Mesenchymal stem cell (in vitro differentiated cells and primary cell): ENCODE results near the gene KCNIP4.
A peak's percentile ranks its signal among the peaks of the same experiment; 100 is the strongest.

Source experiments
- DNase-seq: peaks from one replicate; pipeline ENCODE4 v3.0.0-alpha.2; 2013
- H2AFZ ChIP-seq: one replicate; pipeline ENCODE4 v1.6.1; 2013; ENCODE audit warnings: low read depth, mild to moderate bottlenecking, control low read depth, inconsistent platforms, low read length, moderate library complexity
- H2AK5ac ChIP-seq: 2 replicates; pipeline ENCODE4 v1.6.1; 2013; ENCODE audit warnings: low read length, moderate library complexity, mild to moderate bottlenecking, inconsistent platforms; ENCODE audit not compliant: severe bottlenecking
- H2BK120ac ChIP-seq: one replicate; pipeline ENCODE4 v1.6.1; 2013; ENCODE audit warnings: low read depth, mild to moderate bottlenecking, inconsistent platforms, low read length, moderate library complexity
- H2BK12ac ChIP-seq, 2 experiments: one replicate each; pipeline ENCODE4 v1.6.1; 2013; ENCODE audit warnings: inconsistent platforms in 2 of 2, low read length in 2 of 2, mild to moderate bottlenecking in 2 of 2, moderate library complexity in 2 of 2, control low read depth in 1 of 2
- H2BK15ac ChIP-seq: one replicate; pipeline ENCODE4 v1.6.1; 2013; ENCODE audit warnings: mild to moderate bottlenecking, low read depth, inconsistent platforms; ENCODE audit not compliant: poor library complexity, severe bottlenecking
- H2BK5ac ChIP-seq: 2 replicates; pipeline ENCODE4 v1.6.1; 2013; ENCODE audit warnings: low read depth, mild to moderate bottlenecking, low read length, control low read depth, inconsistent platforms; ENCODE audit not compliant: poor library complexity, severe bottlenecking
- H3K14ac ChIP-seq, 2 experiments: one replicate each; pipeline ENCODE4 v1.6.1; 2013; ENCODE audit warnings: inconsistent platforms in 2 of 2, low read length in 2 of 2, control low read depth in 1 of 2, mild to moderate bottlenecking in 1 of 2, moderate library complexity in 1 of 2
- H3K18ac ChIP-seq, 2 experiments: one replicate each; pipeline ENCODE4 v1.6.1; 2013; ENCODE audit warnings: inconsistent platforms in 2 of 2, low read length in 2 of 2, control low read depth in 1 of 2, low read depth in 1 of 2, mild to moderate bottlenecking in 1 of 2
- H3K23ac ChIP-seq, 2 experiments: one replicate each; pipeline ENCODE4 v1.6.1; 2013; ENCODE audit warnings: inconsistent platforms in 2 of 2, low read length in 2 of 2, mild to moderate bottlenecking in 2 of 2, moderate library complexity in 2 of 2, control low read depth in 1 of 2
- H3K27ac ChIP-seq: 2 replicates; pipeline ENCODE4 v1.5.1; 2013; ENCODE audit warnings: mild to moderate bottlenecking, moderate library complexity, low read length, control low read depth, inconsistent platforms; ENCODE audit not compliant: poor library complexity, severe bottlenecking
- H3K27me3 ChIP-seq, 2 experiments: 2 replicates each; pipeline versions ENCODE4 v1.6.1 to v1.7.0; 2013; ENCODE audit warnings: low read length in 2 of 2, mild to moderate bottlenecking in 2 of 2, moderate library complexity in 2 of 2, control low read depth in 1 of 2, inconsistent platforms in 1 of 2; ENCODE audit not compliant: control insufficient read depth in 1 of 2, insufficient read depth in 1 of 2
- H3K36me3 ChIP-seq, 2 experiments: 2 replicates each; pipeline versions ENCODE4 v1.6.1 to v1.7.0; 2013; ENCODE audit warnings: low read length in 2 of 2, control low read depth in 1 of 2, inconsistent platforms in 1 of 2, low read depth in 1 of 2, mild to moderate bottlenecking in 1 of 2; ENCODE audit not compliant: insufficient read depth in 2 of 2, control insufficient read depth in 1 of 2
- H3K4ac ChIP-seq, 2 experiments: one replicate each; pipeline ENCODE4 v1.6.1; 2013; ENCODE audit warnings: inconsistent platforms in 2 of 2, low read length in 2 of 2, mild to moderate bottlenecking in 2 of 2, moderate library complexity in 2 of 2, control low read depth in 1 of 2, low read depth in 1 of 2
- H3K4me1 ChIP-seq: 2 replicates; pipeline ENCODE4 v1.6.1; 2013; ENCODE audit warnings: low read depth, low read length, control low read depth; ENCODE audit not compliant: control insufficient read depth, insufficient read depth
- H3K4me2 ChIP-seq: 2 replicates; pipeline ENCODE4 v1.6.1; 2013; ENCODE audit warnings: low read length, mild to moderate bottlenecking, inconsistent platforms; ENCODE audit not compliant: poor library complexity, severe bottlenecking
- H3K4me3 ChIP-seq, 2 experiments: 2 replicates each; pipeline versions ENCODE4 v1.5.1 to v1.7.0; 2013; ENCODE audit warnings: low read length in 2 of 2, mild to moderate bottlenecking in 2 of 2, control low read depth in 1 of 2, low read depth in 1 of 2; ENCODE audit not compliant: insufficient read depth in 1 of 2
- H3K79me1 ChIP-seq: replicated peaks from 2 replicates; pipeline ENCODE4 v1.6.1; 2013; ENCODE audit warnings: mild to moderate bottlenecking, control low read depth, low read length, inconsistent platforms; ENCODE audit not compliant: poor library complexity, severe bottlenecking
- H3K9ac ChIP-seq: 2 replicates; pipeline ENCODE4 v1.7.0; 2013; ENCODE audit warnings: mild to moderate bottlenecking, low read length, moderate library complexity
- H3K9me3 ChIP-seq: 2 replicates; pipeline ENCODE4 v1.7.0; 2013; ENCODE audit warnings: mild to moderate bottlenecking, low read length; ENCODE audit not compliant: control insufficient read depth
- H4K8ac ChIP-seq: one replicate; pipeline ENCODE4 v1.6.1; 2013; ENCODE audit warnings: inconsistent platforms, mild to moderate bottlenecking, low read length, moderate library complexity
- H4K91ac ChIP-seq: one replicate; pipeline ENCODE4 v1.6.1; 2013; ENCODE audit warnings: mild to moderate bottlenecking, low read length, inconsistent platforms
- WGBS: methylation state at CpG from one replicate; pipeline ENCODE4 v1.1.7; 2013; ENCODE audit warnings: mixed read lengths; 5-methylcytosine and 5-hydroxymethylcytosine counted together

KCNIP4 gene

DNA sequence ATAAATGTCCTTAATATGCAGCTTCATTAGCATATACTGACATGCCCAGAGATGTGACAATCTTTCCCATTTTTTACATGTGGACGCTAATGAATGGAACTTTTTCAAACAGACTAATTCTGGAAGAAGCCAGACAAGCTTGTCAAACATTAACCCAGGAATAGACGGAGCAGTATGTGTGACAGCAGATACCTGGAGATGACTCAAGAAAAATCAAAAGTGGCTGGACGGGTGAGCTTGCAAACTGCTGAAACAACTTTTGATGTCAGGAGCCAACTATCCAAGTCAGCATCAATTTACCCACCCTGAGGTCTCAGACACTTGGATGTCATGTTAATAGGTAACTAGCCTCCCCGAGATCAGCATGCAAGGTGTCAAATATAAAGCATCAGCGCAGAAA lies 1065.3 kb downstream of the KCNIP4 start:
- Histone ChIP-seq H2BK120ac (no peak overlapping the region), H3K4me3 (no peak overlapping the region), H3K4me2 (peak overlapping the region; percentile 20), H3K27ac (no peak overlapping the region), H2BK12ac (no peak overlapping the region), H3K36me3 (no peaks in the 10 kb centered on the region), H2AK5ac (no peak overlapping the region), H3K9ac (no peak overlapping the region), H3K79me1 (no peaks in the 10 kb centered on the region), H3K18ac (no peak overlapping the region), H4K91ac (no peak overlapping the region), H3K23ac (no peak overlapping the region), H3K14ac (no peak overlapping the region), H3K27me3 (no peaks in the 10 kb centered on the region), H3K4ac (no peak overlapping the region), H2AFZ (no peak overlapping the region), H3K9me3 (peaks cover 2% of the 10 kb centered on the region), H4K8ac (no peak overlapping the region), H3K4me1 (peaks cover 5% of the 10 kb centered on the region), H2BK5ac (no peak overlapping the region), H2BK15ac (no peak overlapping the region)
- WGBS: 92% methylated on average over 5 of the region's 5 CpGs
- no peak for DNase-seq

GRCh38 chr4:20882500-20882899 lies 1066.1 kb downstream of the KCNIP4 start:
- H2AFZ ChIP-seq: no peak overlapping the region
- peaks cover 5% of the 10 kb centered on the region for H3K4me1 ChIP-seq
- 81% methylated on average over 11 of the region's 11 CpGs for WGBS
- no peak overlapping the region for H2BK12ac ChIP-seq
- H3K9ac ChIP-seq: no peak overlapping the region
- no peaks in the 10 kb centered on the region for H3K36me3 ChIP-seq
- no peak overlapping the region for H3K4me2 ChIP-seq
- no peak overlapping the region for H2AK5ac ChIP-seq
- H3K4ac ChIP-seq: no peak overlapping the region
- no peaks in the 10 kb centered on the region for H3K79me1 ChIP-seq
- no peak overlapping the region for H3K18ac ChIP-seq
- no peak for DNase-seq
- no peak overlapping the region for H2BK15ac ChIP-seq
- H4K91ac ChIP-seq: no peak overlapping the region
- H3K14ac ChIP-seq: no peak overlapping the region
- H4K8ac ChIP-seq: no peak overlapping the region
- H3K27me3 ChIP-seq: no peaks in the 10 kb centered on the region
- no peak overlapping the region for H3K27ac ChIP-seq
- H3K9me3 ChIP-seq: peaks cover 4% of the 10 kb centered on the region
- H2BK120ac ChIP-seq: no peak overlapping the region
- H3K23ac ChIP-seq: no peak overlapping the region
- no peak overlapping the region for H3K4me3 ChIP-seq
- H2BK5ac ChIP-seq: no peak overlapping the region

DNA sequence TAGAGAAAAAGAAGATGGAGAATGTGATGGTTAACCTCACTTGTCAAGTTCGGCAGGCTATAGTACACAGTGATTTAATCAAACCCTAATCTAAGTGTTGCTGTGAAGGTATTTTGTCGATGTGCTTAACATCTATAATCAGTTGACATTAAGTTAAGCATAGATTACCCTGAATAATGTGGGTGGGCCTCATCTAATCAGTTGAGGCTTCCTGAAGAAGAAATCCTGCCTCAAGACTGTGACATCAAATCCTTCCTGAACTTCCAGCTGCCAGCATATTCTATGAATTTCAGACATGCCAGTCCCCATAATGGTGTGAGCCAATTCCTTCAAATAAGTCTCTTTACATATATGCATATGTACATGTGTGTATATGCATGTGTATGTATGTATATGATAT lies 1066.9 kb downstream of the KCNIP4 start:
- H3K27ac ChIP-seq: no peak overlapping the region
- no peak overlapping the region for H3K4ac ChIP-seq
- no peak overlapping the region for H3K9ac ChIP-seq
- no peak overlapping the region for H2BK120ac ChIP-seq
- H3K27me3 ChIP-seq: no peaks in the 10 kb centered on the region
- no peak overlapping the region for H2BK5ac ChIP-seq
- no peak overlapping the region for H4K8ac ChIP-seq
- no peak overlapping the region for H2AFZ ChIP-seq
- no peak overlapping the region for H3K23ac ChIP-seq
- 83% methylated on average over 1 of the region's 2 CpGs for WGBS
- H3K14ac ChIP-seq: no peak overlapping the region
- H3K4me1 ChIP-seq: peaks cover 5% of the 10 kb centered on the region
- no peak overlapping the region for H3K4me3 ChIP-seq
- peaks cover 8% of the 10 kb centered on the region for H3K9me3 ChIP-seq
- no peak overlapping the region for H4K91ac ChIP-seq
- no peak overlapping the region for H3K4me2 ChIP-seq
- H2BK12ac ChIP-seq: no peak overlapping the region
- H2AK5ac ChIP-seq: no peak overlapping the region
- H3K18ac ChIP-seq: no peak overlapping the region
- no peaks in the 10 kb centered on the region for H3K36me3 ChIP-seq
- DNase-seq: no peak
- no peaks in the 10 kb centered on the region for H3K79me1 ChIP-seq
- H2BK15ac ChIP-seq: no peak overlapping the region

DNA sequence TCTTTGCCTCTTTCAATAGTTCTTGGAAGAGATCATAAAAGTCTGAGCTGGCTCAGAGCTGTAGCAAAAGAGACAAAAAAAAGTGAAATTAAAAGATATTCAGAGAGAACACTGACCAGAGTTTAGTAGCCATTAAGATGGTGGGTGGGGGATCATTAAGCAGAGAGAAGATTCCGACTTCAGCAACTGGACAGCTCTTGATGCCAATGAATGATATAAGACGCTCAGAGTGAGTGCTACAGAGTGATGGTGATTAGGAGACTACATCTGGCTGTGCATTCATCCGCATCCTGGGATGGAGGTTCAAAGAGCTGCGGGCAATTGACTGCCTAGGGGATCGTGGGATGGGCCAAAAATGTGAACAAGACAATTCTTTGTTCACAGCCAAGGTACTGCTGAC lies 1069.8 kb downstream of the KCNIP4 start:
- H3K4me3 ChIP-seq: no peak overlapping the region
- no peak overlapping the region for H3K14ac ChIP-seq
- H3K27me3 ChIP-seq: no peaks in the 10 kb centered on the region
- no peak overlapping the region for H4K91ac ChIP-seq
- H2BK5ac ChIP-seq: no peak overlapping the region
- H3K4ac ChIP-seq: no peak overlapping the region
- H3K4me2 ChIP-seq: no peak overlapping the region
- no peaks in the 10 kb centered on the region for H3K36me3 ChIP-seq
- no peak overlapping the region for H3K18ac ChIP-seq
- H3K27ac ChIP-seq: no peak overlapping the region
- DNase-seq: no peak
- H2BK120ac ChIP-seq: no peak overlapping the region
- no peak overlapping the region for H4K8ac ChIP-seq
- H2AFZ ChIP-seq: no peak overlapping the region
- no peak overlapping the region for H2BK15ac ChIP-seq
- no peak overlapping the region for H2BK12ac ChIP-seq
- H3K9ac ChIP-seq: no peak overlapping the region
- peaks cover 8% of the 10 kb centered on the region for H3K9me3 ChIP-seq
- WGBS: 72% methylated on average over 5 of the region's 5 CpGs
- H2AK5ac ChIP-seq: no peak overlapping the region
- peaks cover 4% of the 10 kb centered on the region for H3K4me1 ChIP-seq
- H3K23ac ChIP-seq: no peak overlapping the region
- no peaks in the 10 kb centered on the region for H3K79me1 ChIP-seq
